OCI-M2 (cell line): Measurements from ENCODE around the gene F8.
"Not testable (repeated sequence)": the region's sequence is repeated elsewhere in the genome, so short reads cannot be mapped to it uniquely, and the experiment has no call there.

ENCODE experiments used
- DNase-seq: peaks from one replicate; lab custom pipeline; 2025; ENCODE audit not compliant: unreplicated experiment; lab: John Stamatoyannopoulos, UW

F8 gene

GRCh38 chrX:154818916-154819770 is 203.4 kb downstream of the F8 start:
- no peak for DNase-seq

GRCh38 chrX:154817048-154817618 is 205.4 kb downstream of the F8 start:
- not testable (repeated sequence) for DNase-seq

GRCh38 chrX:154816326-154816898 is 206.1 kb downstream of the F8 start:
- DNase-seq, result not testable (repeated sequence)

GRCh38 chrX:154815274-154815818 is 207.2 kb downstream of the F8 start:
- no peak for DNase-seq

- no peak for DNase-seq
Measured at GRCh38 chrX:154813801-154814200, 208.7 kb downstream of the F8 start.

GRCh38 chrX:154812341-154813101 is 210.0 kb downstream of the F8 start:
- DNase-seq, result no peak

- no peak for DNase-seq
Measured at GRCh38 chrX:154809939-154810665, 212.4 kb downstream of the F8 start.

- DNase-seq, result no peak
Measured at GRCh38 chrX:154806837-154807501, 215.6 kb downstream of the F8 start.

- no peak for DNase-seq
Measured at GRCh38 chrX:154805696-154806091, 216.8 kb downstream of the F8 start.

GRCh38 chrX:154804957-154805695 is 217.4 kb downstream of the F8 start, which contains the start of gene MPP1:
Gene MPP1 (minus strand): TSS chrX:154805485. CDS start chrX:154805373, 112 bp downstream.
- no peak for DNase-seq

GRCh38 chrX:154804261-154804956 is 218.1 kb downstream of the F8 start:
- no peak for DNase-seq

GRCh38 chrX:154802947-154803346 is 219.6 kb downstream of the F8 start:
- DNase-seq, result no peak

GRCh38 chrX:154800478-154801210 is 221.9 kb downstream of the F8 start:
- DNase-seq, result no peak

- DNase-seq, result no peak
Measured at GRCh38 chrX:154799556-154800348, 222.8 kb downstream of the F8 start.

- no peak for DNase-seq
Measured at GRCh38 chrX:154797006-154797405, 225.5 kb downstream of the F8 start.

GRCh38 chrX:154795016-154795415 is 227.5 kb downstream of the F8 start:
- no peak for DNase-seq
